NK-92 treated with Interleukin-12 subunit alpha and Interleukin-12 subunit beta, amount 100 ng/mL, for 24 hours (cell line): Measurements from ENCODE around the gene MT1G.
"Not testable (repeated sequence)": the region's sequence is repeated elsewhere in the genome, so short reads cannot be mapped to it uniquely, and the experiment has no call there.

Source experiments
- DNase-seq: peaks from one replicate; lab custom pipeline; 2025; lab: John Stamatoyannopoulos, UW

MT1G gene

GRCh38 chr16:56636616-56637413 lies 31.1 kb downstream of the MT1G start:
- peak; percentile 11 for DNase-seq

- DNase-seq: no peak
These were observed 32.4 kb downstream of the MT1G start for GRCh38 chr16:56635441-56635967.

- no peak for DNase-seq
These were observed 33.0 kb downstream of the MT1G start for GRCh38 chr16:56634715-56635440.

- DNase-seq: no peak
These were observed 34.3 kb downstream of the MT1G start for GRCh38 chr16:56633535-56633934.

GRCh38 chr16:56632848-56633365 lies 35.0 kb downstream of the MT1G start:
- DNase-seq: no peak

- DNase-seq: no peak
These were observed 35.6 kb downstream of the MT1G start, which contains the start of gene MT1M for GRCh38 chr16:56632156-56632847. Gene MT1M (plus strand): TSS chr16:56632659. CDS start chr16:56632732, 73 bp downstream.

GRCh38 chr16:56631832-56632155 lies 36.1 kb downstream of the MT1G start:
- DNase-seq: no peak

- DNase-seq: no peak
These were observed 36.7 kb downstream of the MT1G start for GRCh38 chr16:56631197-56631596.

GRCh38 chr16:56630134-56630533 lies 37.7 kb downstream of the MT1G start:
- DNase-seq: no peak

GRCh38 chr16:56629531-56629930 lies 38.3 kb downstream of the MT1G start:
- DNase-seq: no peak

GRCh38 chr16:56628486-56629350 lies 39.1 kb downstream of the MT1G start:
- DNase-seq: no peak

GRCh38 chr16:56626685-56627084 lies 41.2 kb downstream of the MT1G start:
- no peak for DNase-seq

- no peak for DNase-seq
These were observed 41.8 kb downstream of the MT1G start for GRCh38 chr16:56625943-56626654.

GRCh38 chr16:56625140-56625942 lies 42.5 kb downstream of the MT1G start, which contains the start of gene MT1E:
Gene MT1E (plus strand): TSS chr16:56625781. CDS start chr16:56625852, 71 bp downstream.
- peak; percentile 24 for DNase-seq

GRCh38 chr16:56623637-56624036 lies 44.2 kb downstream of the MT1G start:
- no peak for DNase-seq

GRCh38 chr16:56623184-56623583 lies 44.7 kb downstream of the MT1G start:
- DNase-seq: not testable (repeated sequence)

- DNase-seq: not testable (repeated sequence)
These were observed 46.0 kb downstream of the MT1G start for GRCh38 chr16:56621665-56622445.

- DNase-seq: no peak
These were observed 47.4 kb downstream of the MT1G start for GRCh38 chr16:56620339-56620897.

- no peak for DNase-seq
These were observed 49.7 kb downstream of the MT1G start for GRCh38 chr16:56618138-56618537.
